ENCODE measurements around the gene PIGK. TPM values are rescaled to one million over a fixed set of nuclear protein-coding genes. Genes with fewer than 3 reads are reported as not detected.

Gene PIGK
- total and polyA plus RNA-seq, 10 of the 15 experiments (the other 5 are each of a cell fraction or from before 2014, with no cell fraction given) = 9.1 to 27.4 (median 16.9) TPM

DNA sequence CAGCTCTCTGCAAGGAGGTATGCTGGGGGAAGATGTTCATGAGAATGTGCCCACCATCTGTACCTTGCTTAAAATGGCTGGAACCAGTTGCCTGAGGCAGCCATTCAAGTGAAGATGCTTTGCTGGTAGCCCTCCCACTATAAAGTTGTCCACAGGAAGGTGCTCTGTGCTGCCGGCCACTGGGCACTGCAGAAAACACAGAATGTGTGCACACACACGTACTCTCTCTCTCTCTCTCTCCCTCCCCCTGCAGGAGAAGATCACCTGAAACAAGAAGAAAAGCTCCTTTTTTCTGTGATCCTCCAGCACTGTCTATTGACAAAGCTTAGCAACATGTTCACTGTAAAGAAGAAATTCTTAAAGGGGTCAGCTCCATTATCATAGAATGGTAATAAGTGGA, 134.8 kb downstream of the PIGK start:
- no peak overlapping the region for H3K27ac ChIP-seq (ENCODE audit: control insufficient read depth, insufficient read depth)
- intact Hi-C loops (cut with micrococcal nuclease; ENCODE audit: unreplicated experiment) (no loop called here), in situ Hi-C loops (cut with MboI) (no loop called here)
- TF ChIP-seq GABPA (IDR thresholded peaks at IDR 0.05; ENCODE audit: low read depth) (no peak), MXI1 (IDR thresholded peaks at IDR 0.05; ENCODE audit: low read depth, low read length) (no peak), PRDM15 (CRISPR knock-in tag; IDR thresholded peaks at IDR 0.05) (no peak), DPF2 (IDR thresholded peaks at IDR 0.05) (no peak), ATF7 (IDR thresholded peaks at IDR 0.05; ENCODE audit: low read depth) (no peak), RCOR1 (conservative IDR thresholded peaks at IDR 0.05; ENCODE audit: low read depth, low read length) (no peak), CUX1 (IDR thresholded peaks at IDR 0.05; ENCODE audit: insufficient replicate concordance, low read depth, low read length) (no peak), IRF4 (IDR thresholded peaks at IDR 0.05; ENCODE audit: low read depth, low read length) (no peak), NBN (IDR thresholded peaks at IDR 0.05) (no peak)
- TF ChIP-seq, protein P1, sequence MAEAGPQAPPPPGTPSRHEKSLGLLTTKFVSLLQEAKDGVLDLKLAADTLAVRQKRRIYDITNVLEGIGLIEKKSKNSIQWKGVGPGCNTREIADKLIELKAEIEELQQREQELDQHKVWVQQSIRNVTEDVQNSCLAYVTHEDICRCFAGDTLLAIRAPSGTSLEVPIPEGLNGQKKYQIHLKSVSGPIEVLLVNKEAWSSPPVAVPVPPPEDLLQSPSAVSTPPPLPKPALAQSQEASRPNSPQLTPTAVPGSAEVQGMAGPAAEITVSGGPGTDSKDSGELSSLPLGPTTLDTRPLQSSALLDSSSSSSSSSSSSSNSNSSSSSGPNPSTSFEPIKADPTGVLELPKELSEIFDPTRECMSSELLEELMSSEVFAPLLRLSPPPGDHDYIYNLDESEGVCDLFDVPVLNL (IDR thresholded peaks at IDR 0.05; ENCODE audit: low read depth, low read length) = no peak
- TF ChIP-seq, protein P2, sequence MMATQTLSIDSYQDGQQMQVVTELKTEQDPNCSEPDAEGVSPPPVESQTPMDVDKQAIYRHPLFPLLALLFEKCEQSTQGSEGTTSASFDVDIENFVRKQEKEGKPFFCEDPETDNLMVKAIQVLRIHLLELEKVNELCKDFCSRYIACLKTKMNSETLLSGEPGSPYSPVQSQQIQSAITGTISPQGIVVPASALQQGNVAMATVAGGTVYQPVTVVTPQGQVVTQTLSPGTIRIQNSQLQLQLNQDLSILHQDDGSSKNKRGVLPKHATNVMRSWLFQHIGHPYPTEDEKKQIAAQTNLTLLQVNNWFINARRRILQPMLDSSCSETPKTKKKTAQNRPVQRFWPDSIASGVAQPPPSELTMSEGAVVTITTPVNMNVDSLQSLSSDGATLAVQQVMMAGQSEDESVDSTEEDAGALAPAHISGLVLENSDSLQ (IDR thresholded peaks at IDR 0.05) = no peak
- TF ChIP-seq, protein P3, sequence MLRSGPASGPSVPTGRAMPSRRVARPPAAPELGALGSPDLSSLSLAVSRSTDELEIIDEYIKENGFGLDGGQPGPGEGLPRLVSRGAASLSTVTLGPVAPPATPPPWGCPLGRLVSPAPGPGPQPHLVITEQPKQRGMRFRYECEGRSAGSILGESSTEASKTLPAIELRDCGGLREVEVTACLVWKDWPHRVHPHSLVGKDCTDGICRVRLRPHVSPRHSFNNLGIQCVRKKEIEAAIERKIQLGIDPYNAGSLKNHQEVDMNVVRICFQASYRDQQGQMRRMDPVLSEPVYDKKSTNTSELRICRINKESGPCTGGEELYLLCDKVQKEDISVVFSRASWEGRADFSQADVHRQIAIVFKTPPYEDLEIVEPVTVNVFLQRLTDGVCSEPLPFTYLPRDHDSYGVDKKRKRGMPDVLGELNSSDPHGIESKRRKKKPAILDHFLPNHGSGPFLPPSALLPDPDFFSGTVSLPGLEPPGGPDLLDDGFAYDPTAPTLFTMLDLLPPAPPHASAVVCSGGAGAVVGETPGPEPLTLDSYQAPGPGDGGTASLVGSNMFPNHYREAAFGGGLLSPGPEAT (IDR thresholded peaks at IDR 0.05; ENCODE audit: low read depth) = no peak
- H3K4me2 ChIP-seq (ENCODE audit: control insufficient read depth, insufficient read depth) = no peak overlapping the region
- no peak overlapping the region for H2AFZ ChIP-seq (ENCODE audit: control insufficient read depth, low read depth, low read length)
- ATAC-seq = no peak
- SMC1A ChIA-PET (ENCODE audit: uncharacterized antibody, unreplicated experiment) = interaction anchor here (1.2 kb wide), 1 partner anchor 9 kb away, joined by 6 read pairs; no protein-coding TSS in a partner anchor
- no peak for DNase-seq (ENCODE audit: low read depth, low spot score)
- H4K20me1 ChIP-seq (ENCODE audit: control insufficient read depth, insufficient read depth) = no peaks in the 10 kb centered on the region
- no peak for FAIRE-seq
- H3K4me3 ChIP-seq = no peak overlapping the region
- WGBS (ENCODE audit: insufficient coverage, insufficient replicate concordance, low lambda C conversion rate, missing lambda C conversion rate) = 86% methylated on average over 2 of the region's 2 CpGs
- H3K27me3 ChIP-seq (replicated peaks in 1 of 2; ENCODE audit: control insufficient read depth in 2 of 2, insufficient read depth in 2 of 2, low read length in 1 of 2) = no peaks in the 10 kb centered on the region; a peak in 1 of 4 replicates
- H3K79me2 ChIP-seq (ENCODE audit: control insufficient read depth, insufficient read depth, low read length) = no peaks in the 10 kb centered on the region
- H3K9me3 ChIP-seq (replicated peaks; ENCODE audit: control insufficient read depth, insufficient read depth, low read length) = no peaks in the 10 kb centered on the region
- RAD21 ChIA-PET (ENCODE audit: unreplicated experiment) = no interaction called here
- BruUV-seq (replicated peaks) = no TSS peak
- no peak overlapping the region for H3K9ac ChIP-seq (ENCODE audit: control insufficient read depth, insufficient read depth, low read length)
- CTCF ChIA-PET = interaction anchor here (0.7 kb wide), 1 partner anchor 527 kb away, joined by 3 read pairs; no protein-coding TSS in a partner anchor
- POLR2A ChIA-PET = interaction anchor here (0.6 kb wide), 1 partner anchor 486 kb away, joined by 5 read pairs; no protein-coding TSS in a partner anchor
- no peaks in the 10 kb centered on the region for H3K36me3 ChIP-seq (ENCODE audit: control insufficient read depth in 2 of 2, insufficient read depth in 2 of 2, low read length in 1 of 2)
- no peaks in the 10 kb centered on the region for H3K4me1 ChIP-seq (ENCODE audit: control insufficient read depth, insufficient read depth, low read length)

Data from GM12878 (cell line).